A549 treated with DMSO at 1 μM for 4 hours (cell line): ENCODE results near the gene FAM153A. TPM values are rescaled to one million over a fixed set of nuclear protein-coding genes. Genes with fewer than 3 reads are reported as not detected.

Experiments used
- total RNA-seq: library from RNA; stranded (reverse); fragments of 200-300 nt; extraction: Qiagen RNA extraction; gene quantifications from 5 replicates; pipeline ENCODE4 v1.2.3, GENCODE V29; 2022; ENCODE audit warnings: low read depth

Gene FAM153A
- not detected in 5 replicates for total RNA-seq

GRCh38 chr5:177782792-177783633, at the start of gene FAM153A:
TSS of gene FAM153A (minus strand) at chr5:177782899.

Other genes with a start within 250 kb of the FAM153A start
- 18.0 to 33.3 TPM (median 28.4 TPM) in 5 replicates for gene FAM193B, start 228.3 kb downstream of the FAM153A start, total RNA-seq
- 262 to 315 TPM (median 273 TPM) in 5 replicates for gene TMED9, start 190.7 kb downstream of the FAM153A start, total RNA-seq
- 19.6 to 29.3 TPM (median 26.1 TPM) in 5 replicates for gene B4GALT7, start 182.8 kb downstream of the FAM153A start, total RNA-seq
- gene PROP1, start 213.3 kb upstream of the FAM153A start, total RNA-seq = not detected in 5 replicates